IPS-18a (cell line): ENCODE measurements around the gene IRF9.

Source experiments
- H3K27ac ChIP-seq: one replicate; pipeline ENCODE4 v1.5.1; 2013; ENCODE audit warnings: low read length
- H3K27me3 ChIP-seq: one replicate; pipeline ENCODE4 v1.6.1; 2013; ENCODE audit warnings: mild to moderate bottlenecking, low read length; ENCODE audit not compliant: control insufficient read depth, insufficient read depth
- H3K36me3 ChIP-seq: one replicate; pipeline ENCODE4 v1.6.1; 2013; ENCODE audit warnings: low read depth, low read length; ENCODE audit not compliant: control insufficient read depth
- H3K4me1 ChIP-seq: one replicate; pipeline ENCODE4 v1.6.1; 2013; ENCODE audit warnings: low read depth, low read length; ENCODE audit not compliant: control insufficient read depth
- H3K4me3 ChIP-seq: one replicate; pipeline ENCODE4 v1.5.1; 2013; ENCODE audit warnings: low read length
- H3K9ac ChIP-seq: one replicate; pipeline ENCODE4 v1.6.1; 2013; ENCODE audit warnings: mild to moderate bottlenecking, low read length, moderate library complexity
- H3K9me3 ChIP-seq: one replicate; pipeline ENCODE4 v1.6.1; 2013; ENCODE audit warnings: low read depth, low read length; ENCODE audit not compliant: control insufficient read depth

IRF9 gene

GRCh38 chr14:24122898-24123297, 38.2 kb upstream of the IRF9 start:
- Histone ChIP-seq H3K9me3 (no peaks in the 10 kb centered on the region), H3K4me1 (no peaks in the 10 kb centered on the region), H3K4me3 (no peak overlapping the region), H3K9ac (no peak overlapping the region), H3K36me3 (peaks cover 46% of the 10 kb centered on the region), H3K27ac (no peak overlapping the region), H3K27me3 (no peaks in the 10 kb centered on the region)

- Histone ChIP-seq H3K9me3 (no peaks in the 10 kb centered on the region), H3K27ac (no peak overlapping the region), H3K27me3 (no peaks in the 10 kb centered on the region), H3K4me1 (no peaks in the 10 kb centered on the region), H3K4me3 (no peak overlapping the region), H3K9ac (no peak overlapping the region), H3K36me3 (peaks cover 38% of the 10 kb centered on the region)
These were observed 37.3 kb upstream of the IRF9 start for GRCh38 chr14:24123424-24124417.

- Histone ChIP-seq H3K9ac (no peak overlapping the region), H3K36me3 (peaks cover 12% of the 10 kb centered on the region), H3K27ac (no peak overlapping the region), H3K4me3 (no peak overlapping the region), H3K4me1 (no peaks in the 10 kb centered on the region), H3K27me3 (no peaks in the 10 kb centered on the region), H3K9me3 (no peaks in the 10 kb centered on the region)
These were observed 34.1 kb upstream of the IRF9 start for GRCh38 chr14:24126939-24127338.

GRCh38 chr14:24127673-24128072, 33.4 kb upstream of the IRF9 start:
- H3K27ac ChIP-seq, result no peak overlapping the region
- H3K27me3 ChIP-seq, result no peaks in the 10 kb centered on the region
- H3K9me3 ChIP-seq, result no peaks in the 10 kb centered on the region
- no peak overlapping the region for H3K4me3 ChIP-seq
- no peak overlapping the region for H3K9ac ChIP-seq
- peaks cover 8% of the 10 kb centered on the region for H3K36me3 ChIP-seq
- H3K4me1 ChIP-seq, result no peaks in the 10 kb centered on the region

- Histone ChIP-seq H3K27me3 (no peaks in the 10 kb centered on the region), H3K4me1 (no peaks in the 10 kb centered on the region), H3K9ac (no peak overlapping the region), H3K4me3 (no peak overlapping the region), H3K36me3 (no peaks in the 10 kb centered on the region), H3K9me3 (no peaks in the 10 kb centered on the region), H3K27ac (no peak overlapping the region)
These were observed 31.6 kb upstream of the IRF9 start for GRCh38 chr14:24129410-24129998.

GRCh38 chr14:24130380-24130716, 30.7 kb upstream of the IRF9 start, which contains the start of gene FITM1:
TSS of gene FITM1 (plus strand) at chr14:24130659. CDS start at chr14:24131564, 905 bp downstream.
- H3K4me1 ChIP-seq, result no peaks in the 10 kb centered on the region
- H3K27ac ChIP-seq, result no peak within 1 kb of the TSS
- H3K4me3 ChIP-seq, result no peak within 1 kb of the TSS
- H3K9me3 ChIP-seq, result no peaks in the 10 kb centered on the region
- H3K36me3 ChIP-seq, result no peaks in the 10 kb centered on the region
- H3K27me3 ChIP-seq, result no peaks in the 10 kb centered on the region
- no peak within 1 kb of the TSS for H3K9ac ChIP-seq

GRCh38 chr14:24130717-24131548, 30.1 kb upstream of the IRF9 start:
- Histone ChIP-seq H3K9me3 (no peaks in the 10 kb centered on the region), H3K36me3 (no peaks in the 10 kb centered on the region), H3K27ac (no peak overlapping the region), H3K4me3 (no peak overlapping the region), H3K27me3 (no peaks in the 10 kb centered on the region), H3K4me1 (no peaks in the 10 kb centered on the region), H3K9ac (no peak overlapping the region)

- H3K9me3 ChIP-seq, result no peaks in the 10 kb centered on the region
- no peak overlapping the region for H3K27ac ChIP-seq
- H3K4me3 ChIP-seq, result no peak overlapping the region
- no peak overlapping the region for H3K9ac ChIP-seq
- no peaks in the 10 kb centered on the region for H3K36me3 ChIP-seq
- no peaks in the 10 kb centered on the region for H3K4me1 ChIP-seq
- H3K27me3 ChIP-seq, result no peaks in the 10 kb centered on the region
These were observed 29.5 kb upstream of the IRF9 start for GRCh38 chr14:24131549-24131966.

- Histone ChIP-seq H3K27ac (no peak overlapping the region), H3K9ac (no peak overlapping the region), H3K27me3 (no peaks in the 10 kb centered on the region), H3K36me3 (no peaks in the 10 kb centered on the region), H3K4me1 (peaks cover 5% of the 10 kb centered on the region), H3K4me3 (no peak overlapping the region), H3K9me3 (no peaks in the 10 kb centered on the region)
These were observed 28.9 kb upstream of the IRF9 start for GRCh38 chr14:24132061-24132685.

- Histone ChIP-seq H3K9ac (no peak overlapping the region), H3K27me3 (no peaks in the 10 kb centered on the region), H3K4me3 (no peak overlapping the region), H3K4me1 (peaks cover 6% of the 10 kb centered on the region), H3K27ac (no peak overlapping the region), H3K36me3 (peaks cover 4% of the 10 kb centered on the region), H3K9me3 (no peaks in the 10 kb centered on the region)
These were observed 28.1 kb upstream of the IRF9 start for GRCh38 chr14:24132976-24133375.

- no peak overlapping the region for H3K27ac ChIP-seq
- peaks cover 12% of the 10 kb centered on the region for H3K36me3 ChIP-seq
- H3K9me3 ChIP-seq, result no peaks in the 10 kb centered on the region
- peaks cover 6% of the 10 kb centered on the region for H3K4me1 ChIP-seq
- no peaks in the 10 kb centered on the region for H3K27me3 ChIP-seq
- no peak overlapping the region for H3K4me3 ChIP-seq
- H3K9ac ChIP-seq, result no peak overlapping the region
These were observed 27.3 kb upstream of the IRF9 start for GRCh38 chr14:24133735-24134134.
